Psoas muscle (tissue), 8 donors: ENCODE data around the gene S100A8. TPM values are rescaled to one million over a fixed set of nuclear protein-coding genes. Genes with fewer than 3 reads are reported as not detected.

ENCODE experiments used
- ATAC-seq, 4 donors: fragments of 200-7000 bp; cut with Tn5 transposase; one replicate each; pipeline ENCODE4 v1.9.1; 2020; ENCODE audit warnings: moderate library complexity in 3 of 4, mild to moderate bottlenecking in 2 of 4
- DNase-seq, 2 donors: peaks; one replicate each; pipeline ENCODE4 v3.0.0-alpha.2; 2020
- H3K27ac ChIP-seq: fragments of 200-600 bp; one replicate; pipeline ENCODE4 v1.8.0; 2022
- H3K27me3 ChIP-seq, 3 donors: fragments of 200-600 bp in 1 of 3; one replicate each; pipeline versions ENCODE4 v1.6.1 to v1.8.0; 2013 to 2022; ENCODE audit warnings: low read length in 2 of 3, mild to moderate bottlenecking in 2 of 3, moderate library complexity in 1 of 3; ENCODE audit not compliant: insufficient read depth in 3 of 3
- H3K36me3 ChIP-seq, 2 donors: fragments of 200-600 bp in 1 of 2; one replicate each; pipeline versions ENCODE4 v1.6.1 to v1.8.0; 2013 to 2022; ENCODE audit warnings: low read depth in 1 of 2, mild to moderate bottlenecking in 1 of 2, moderate library complexity in 1 of 2; ENCODE audit not compliant: insufficient read depth in 1 of 2
- H3K4me1 ChIP-seq: fragments of 200-600 bp; one replicate; pipeline ENCODE4 v1.8.0; 2022
- H3K4me3 ChIP-seq: fragments of 200-600 bp; one replicate; pipeline ENCODE4 v1.8.0; 2022; ENCODE audit warnings: mild to moderate bottlenecking
- H3K9me3 ChIP-seq: fragments of 200-600 bp; one replicate; pipeline ENCODE4 v1.8.0; 2022
- WGBS, 3 donors: extraction: QIAGEN DNeasy Blood & Tissue Kit; methylation state at CpG; one replicate each; pipeline versions ENCODE4 v1.1.6 to v1.1.7; 2013; 5-methylcytosine and 5-hydroxymethylcytosine counted together
- intact Hi-C, 2 donors: fragments of 100-400 bp; cut with DNase I; formaldehyde crosslinking; loops; one replicate each; pipeline versions ENCODE4 v1.11.0 to v1.14.2; 2022
- polyA plus RNA-seq, 3 donors: library from polyadenylated mRNA; stranded (reverse); fragments of 200-250 nt; gene quantifications; one replicate each; pipeline ENCODE4 v1.2.3, GENCODE V29; 2013
- total RNA-seq, 4 donors: library from RNA; stranded (reverse); fragmentation: NEBNext Ultra II Directional in 2 of 4; extraction: Animal tissue kit (Norgen Biotek cat#: 25700) in 2 of 4; gene quantifications; one replicate each; pipeline versions ENCODE4 v1.2.1 to v1.2.4, GENCODE V29; 2021 to 2023
- TF ChIP-seq, protein P1 (sequence below): fragments of 200-600 bp; IDR thresholded peaks from one replicate; pipeline ENCODE4 v1.8.0; 2022; ENCODE audit warnings: antibody characterized with exemption
- donor health status: healthy with polysubstance abuse.
- donor health status: DM: no; HTN: no; CAD: no; lungs with moderate emphysema.
- donor health status: Bipolar disorder and iron deficiency.
- donor health status: healthy.
- donor health status: DM: yes; HTN: yes; CAD: no.
- donor health status: DM: no; HTN: no; CAD: no.
- donor health status: DM: no; HTN: no; CAD: no.
- donor health status: DM: yes; HTN: yes; CAD: no.

The S100A8 gene
- total and polyA plus RNA-seq, 7 donors = 16.8 to 57.0 (median 30.6) TPM

DNA sequence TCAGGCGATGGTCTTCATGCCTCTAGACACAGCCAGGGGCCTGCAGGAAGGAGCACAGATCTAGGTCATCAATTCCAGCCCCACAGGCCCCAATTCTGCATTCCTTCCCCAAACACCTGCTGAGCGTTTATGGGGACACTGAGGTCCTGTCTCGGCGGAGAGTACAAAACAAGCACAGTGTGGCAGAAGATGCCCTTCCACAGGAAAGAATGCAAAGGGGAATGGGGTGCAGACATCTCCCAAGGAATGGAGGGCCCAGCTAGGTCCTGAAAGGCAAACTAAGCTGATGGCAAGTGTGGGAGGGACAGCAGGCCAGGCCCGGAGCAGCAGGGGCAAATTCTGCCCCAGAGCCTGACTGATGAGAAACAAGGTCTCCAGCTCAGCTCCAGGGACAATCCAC lies 3.5 kb upstream of the S100A8 start:
- H3K27ac ChIP-seq = no peak overlapping the region
- H3K4me1 ChIP-seq = no peaks in the 10 kb centered on the region
- no peaks in the 10 kb centered on the region for H3K27me3 ChIP-seq
- ATAC-seq (no peak), DNase-seq (no peak)
- H3K9me3 ChIP-seq = no peaks in the 10 kb centered on the region
- H3K36me3 ChIP-seq = no peaks in the 10 kb centered on the region
- TF ChIP-seq, protein P1, sequence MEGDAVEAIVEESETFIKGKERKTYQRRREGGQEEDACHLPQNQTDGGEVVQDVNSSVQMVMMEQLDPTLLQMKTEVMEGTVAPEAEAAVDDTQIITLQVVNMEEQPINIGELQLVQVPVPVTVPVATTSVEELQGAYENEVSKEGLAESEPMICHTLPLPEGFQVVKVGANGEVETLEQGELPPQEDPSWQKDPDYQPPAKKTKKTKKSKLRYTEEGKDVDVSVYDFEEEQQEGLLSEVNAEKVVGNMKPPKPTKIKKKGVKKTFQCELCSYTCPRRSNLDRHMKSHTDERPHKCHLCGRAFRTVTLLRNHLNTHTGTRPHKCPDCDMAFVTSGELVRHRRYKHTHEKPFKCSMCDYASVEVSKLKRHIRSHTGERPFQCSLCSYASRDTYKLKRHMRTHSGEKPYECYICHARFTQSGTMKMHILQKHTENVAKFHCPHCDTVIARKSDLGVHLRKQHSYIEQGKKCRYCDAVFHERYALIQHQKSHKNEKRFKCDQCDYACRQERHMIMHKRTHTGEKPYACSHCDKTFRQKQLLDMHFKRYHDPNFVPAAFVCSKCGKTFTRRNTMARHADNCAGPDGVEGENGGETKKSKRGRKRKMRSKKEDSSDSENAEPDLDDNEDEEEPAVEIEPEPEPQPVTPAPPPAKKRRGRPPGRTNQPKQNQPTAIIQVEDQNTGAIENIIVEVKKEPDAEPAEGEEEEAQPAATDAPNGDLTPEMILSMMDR = no peak
- no peak overlapping the region for H3K4me3 ChIP-seq
- intact Hi-C loops = no loop called here
- 69 to 73% (median 72%) methylated on average over 5 of the region's 5 CpGs for WGBS, 3 donors

- Histone ChIP-seq H3K36me3 (no peaks in the 10 kb centered on the region), H3K27ac (no peak overlapping the region), H3K27me3 (no peaks in the 10 kb centered on the region), H3K4me3 (no peak overlapping the region), H3K9me3 (no peaks in the 10 kb centered on the region), H3K4me1 (no peaks in the 10 kb centered on the region)
- intact Hi-C loops = no loop called here
- ATAC-seq = no peak
- no peak for DNase-seq
- TF ChIP-seq, protein P1 = no peak
- 74 to 80% (median 79%) methylated on average over 6 of the region's 6 CpGs for WGBS, 3 donors
Observed at GRCh38 chr1:153393926-153394325, 3.1 kb upstream of the S100A8 start.

GRCh38 chr1:153392822-153393221 lies 1.9 kb upstream of the S100A8 start:
- DNase-seq (no peak), ATAC-seq (no peak)
- H3K27ac ChIP-seq = no peak overlapping the region
- H3K4me3 ChIP-seq = no peak overlapping the region
- H3K4me1 ChIP-seq = no peaks in the 10 kb centered on the region
- WGBS, 3 donors = 81 to 86% (median 85%) methylated on average over 3 of the region's 3 CpGs
- intact Hi-C loops = no loop called here
- no peaks in the 10 kb centered on the region for H3K9me3 ChIP-seq
- H3K27me3 ChIP-seq = no peaks in the 10 kb centered on the region
- TF ChIP-seq, protein P1 = no peak
- no peaks in the 10 kb centered on the region for H3K36me3 ChIP-seq

- no peaks in the 10 kb centered on the region for H3K4me1 ChIP-seq
- no peaks in the 10 kb centered on the region for H3K36me3 ChIP-seq
- no peak for DNase-seq
- no peaks in the 10 kb centered on the region for H3K9me3 ChIP-seq
- no peak overlapping the region for H3K4me3 ChIP-seq
- H3K27me3 ChIP-seq = no peaks in the 10 kb centered on the region
- TF ChIP-seq, protein P1 = no peak
- intact Hi-C loops = no loop called here
- no peak overlapping the region for H3K27ac ChIP-seq
- WGBS, 3 donors = 53 to 56% (median 54%) methylated on average over 3 of the region's 3 CpGs
- ATAC-seq = no peak
Observed at GRCh38 chr1:153392258-153392657, 1.4 kb upstream of the S100A8 start.
